Testis (tissue), 2 donors: ENCODE results near the gene STRN3.

Experiments used
- CTCF ChIP-seq, 3 experiments: fragments of 450-650 bp in 2 of 3; fragments of 200-600 bp in 1 of 3; sonication (generic) in 1 of 3; IDR thresholded peaks; one replicate each; pipeline ENCODE4 v1.5.1; 2016 to 2019; ENCODE audit warnings: antibody characterized with exemption in 3 of 3, mild to moderate bottlenecking in 2 of 3, moderate library complexity in 1 of 3
- POLR2A ChIP-seq: fragments of 450-650 bp; IDR thresholded peaks from one replicate; pipeline ENCODE4 v1.6.1; 2017; ENCODE audit warnings: antibody characterized with exemption, mild to moderate bottlenecking, moderate library complexity

- no peak for TF ChIP-seq CTCF (IDR thresholded peaks at IDR 0.05)
- TF ChIP-seq POLR2A: no peak
These were observed 22.9 kb downstream of the STRN3 start for GRCh38 chr14:31003284-31003683.
